Measurements from ENCODE around the gene LYSMD1.

LYSMD1 gene

GRCh38 chr1:151184211-151184610 lies 18.5 kb upstream of the LYSMD1 start:
- Histone ChIP-seq H4K8ac (ENCODE audit: low read depth, low read length) (no peak overlapping the region), H3K4me3 (ENCODE audit: low read length in 2 of 2) (no peak overlapping the region), H2BK15ac (ENCODE audit: low read length) (no peak overlapping the region), H3K14ac (ENCODE audit: low read length) (no peak overlapping the region), H3K36me3 (replicated peaks in 1 of 2; ENCODE audit: control insufficient read depth in 2 of 2, insufficient read depth in 2 of 2, low read length in 2 of 2) (peaks cover 27 to 76% of the 10 kb centered on the region in 2 donors), H3K27me3 (ENCODE audit: control insufficient read depth in 3 of 3, insufficient read depth in 3 of 3, low read depth in 1 of 3, low read length in 3 of 3) (no peaks in the 10 kb centered on the region), H3K18ac (ENCODE audit: low read length) (no peak overlapping the region), H2AFZ (ENCODE audit: low read length) (no peak overlapping the region), H2BK12ac (ENCODE audit: low read length) (no peak overlapping the region), H2AK5ac (ENCODE audit: low read depth, low read length) (no peak overlapping the region), H3K4ac (ENCODE audit: low read length) (no peak overlapping the region), H3K23ac (ENCODE audit: low read depth, low read length, poor library complexity) (no peak overlapping the region), H2BK5ac (ENCODE audit: low read length) (no peak overlapping the region), H3K4me1 (ENCODE audit: control insufficient read depth in 2 of 2, insufficient read depth in 1 of 2, low read depth in 1 of 2, low read length in 2 of 2) (peaks cover 0 to 5% of the 10 kb centered on the region in 2 donors), H3K4me2 (ENCODE audit: insufficient read depth, low read length, poor library complexity, severe bottlenecking) (no peak overlapping the region), H2BK120ac (ENCODE audit: low read depth, low read length) (no peak overlapping the region), H3K9me3 (replicated peaks in 1 of 2; ENCODE audit: control insufficient read depth in 2 of 2, insufficient read depth in 1 of 2, low read depth in 1 of 2, low read length in 2 of 2) (no peaks in the 10 kb centered on the region), H3K9ac (ENCODE audit: low read depth, low read length, poor library complexity) (no peak overlapping the region), H3K27ac (replicated peaks; ENCODE audit: low read length) (no peak overlapping the region), H4K91ac (ENCODE audit: low read depth, low read length, poor library complexity) (no peak overlapping the region), H3K79me1 (ENCODE audit: low read depth, low read length) (no peaks in the 10 kb centered on the region)
- DNase-seq (ENCODE audit: low spot score): no peak
- WGBS, 2 donors (ENCODE audit: extremely low coverage in 2 of 2, insufficient read length in 2 of 2, insufficient replicate concordance in 1 of 2): no CpG with 5 or more reads among the region's 10 CpGs

GRCh38 chr1:151176514-151177045 lies 10.9 kb upstream of the LYSMD1 start:
- H2AFZ ChIP-seq (ENCODE audit: low read length): no peak overlapping the region
- no peak overlapping the region for H2BK12ac ChIP-seq (ENCODE audit: low read length)
- H3K36me3 ChIP-seq (replicated peaks in 1 of 2; ENCODE audit: control insufficient read depth in 2 of 2, insufficient read depth in 2 of 2, low read length in 2 of 2): peaks cover 37 to 80% of the 10 kb centered on the region in 2 donors
- no peak overlapping the region for H4K8ac ChIP-seq (ENCODE audit: low read depth, low read length)
- H2AK5ac ChIP-seq (ENCODE audit: low read depth, low read length): no peak overlapping the region
- H3K18ac ChIP-seq (ENCODE audit: low read length): no peak overlapping the region
- no peaks in the 10 kb centered on the region for H3K27me3 ChIP-seq (ENCODE audit: control insufficient read depth in 3 of 3, insufficient read depth in 3 of 3, low read depth in 1 of 3, low read length in 3 of 3)
- H2BK15ac ChIP-seq (ENCODE audit: low read length): no peak overlapping the region
- H3K9ac ChIP-seq (ENCODE audit: low read depth, low read length, poor library complexity): no peak overlapping the region
- WGBS, 2 donors (ENCODE audit: extremely low coverage in 2 of 2, insufficient read length in 2 of 2, insufficient replicate concordance in 1 of 2): no CpG with 5 or more reads among the region's 17 CpGs
- H4K91ac ChIP-seq (ENCODE audit: low read depth, low read length, poor library complexity): no peak overlapping the region
- no peak overlapping the region for H3K14ac ChIP-seq (ENCODE audit: low read length)
- no peak overlapping the region for H2BK120ac ChIP-seq (ENCODE audit: low read depth, low read length)
- no peak overlapping the region for H2BK5ac ChIP-seq (ENCODE audit: low read length)
- H3K4me2 ChIP-seq (ENCODE audit: insufficient read depth, low read length, poor library complexity, severe bottlenecking): no peak overlapping the region
- no peak overlapping the region for H3K4ac ChIP-seq (ENCODE audit: low read length)
- H3K4me1 ChIP-seq (ENCODE audit: control insufficient read depth in 2 of 2, insufficient read depth in 1 of 2, low read depth in 1 of 2, low read length in 2 of 2): no peaks in the 10 kb centered on the region
- no peak for DNase-seq (ENCODE audit: low spot score)
- H3K23ac ChIP-seq (ENCODE audit: low read depth, low read length, poor library complexity): no peak overlapping the region
- no peak overlapping the region for H3K4me3 ChIP-seq (ENCODE audit: low read length in 2 of 2)
- no peaks in the 10 kb centered on the region for H3K9me3 ChIP-seq (replicated peaks in 1 of 2; ENCODE audit: control insufficient read depth in 2 of 2, insufficient read depth in 1 of 2, low read depth in 1 of 2, low read length in 2 of 2)
- no peaks in the 10 kb centered on the region for H3K79me1 ChIP-seq (ENCODE audit: low read depth, low read length)
- H3K27ac ChIP-seq (replicated peaks; ENCODE audit: low read length): no peak overlapping the region

GRCh38 chr1:151175863-151176262 lies 10.2 kb upstream of the LYSMD1 start, which contains the start of gene TMOD4:
Gene TMOD4, minus strand, starts transcription at chr1:151175981. Its CDS starts 1,106 bp downstream, at chr1:151174875.
- Histone ChIP-seq H2BK15ac (ENCODE audit: low read length) (no peak within 1 kb of the TSS), H3K9me3 (replicated peaks in 1 of 2; ENCODE audit: control insufficient read depth in 2 of 2, insufficient read depth in 1 of 2, low read depth in 1 of 2, low read length in 2 of 2) (no peaks in the 10 kb centered on the region), H3K4me2 (ENCODE audit: insufficient read depth, low read length, poor library complexity, severe bottlenecking) (no peak within 1 kb of the TSS), H3K36me3 (replicated peaks in 1 of 2; ENCODE audit: control insufficient read depth in 2 of 2, insufficient read depth in 2 of 2, low read length in 2 of 2) (peaks cover 36 to 80% of the 10 kb centered on the region in 2 donors), H3K4me3 (ENCODE audit: low read length in 2 of 2) (no peak within 1 kb of the TSS), H4K8ac (ENCODE audit: low read depth, low read length) (no peak within 1 kb of the TSS), H2BK12ac (ENCODE audit: low read length) (no peak within 1 kb of the TSS), H2AFZ (ENCODE audit: low read length) (no peak within 1 kb of the TSS), H3K18ac (ENCODE audit: low read length) (no peak within 1 kb of the TSS), H3K9ac (ENCODE audit: low read depth, low read length, poor library complexity) (no peak within 1 kb of the TSS), H3K4ac (ENCODE audit: low read length) (no peak within 1 kb of the TSS), H3K14ac (ENCODE audit: low read length) (no peak within 1 kb of the TSS), H3K79me1 (ENCODE audit: low read depth, low read length) (no peaks in the 10 kb centered on the region), H4K91ac (ENCODE audit: low read depth, low read length, poor library complexity) (no peak within 1 kb of the TSS), H3K27ac (replicated peaks; ENCODE audit: low read length) (no peak within 1 kb of the TSS), H2BK120ac (ENCODE audit: low read depth, low read length) (no peak within 1 kb of the TSS), H2AK5ac (ENCODE audit: low read depth, low read length) (no peak within 1 kb of the TSS), H3K27me3 (ENCODE audit: control insufficient read depth in 3 of 3, insufficient read depth in 3 of 3, low read depth in 1 of 3, low read length in 3 of 3) (no peaks in the 10 kb centered on the region), H2BK5ac (ENCODE audit: low read length) (no peak within 1 kb of the TSS), H3K4me1 (ENCODE audit: control insufficient read depth in 2 of 2, insufficient read depth in 1 of 2, low read depth in 1 of 2, low read length in 2 of 2) (no peaks in the 10 kb centered on the region), H3K23ac (ENCODE audit: low read depth, low read length, poor library complexity) (no peak within 1 kb of the TSS)
- no CpG with 5 or more reads among the region's 4 CpGs for WGBS, 2 donors (ENCODE audit: extremely low coverage in 2 of 2, insufficient read length in 2 of 2, insufficient replicate concordance in 1 of 2)
- no peak for DNase-seq (ENCODE audit: low spot score)

GRCh38 chr1:151175041-151175741 lies 9.5 kb upstream of the LYSMD1 start:
- no peak overlapping the region for H3K23ac ChIP-seq (ENCODE audit: low read depth, low read length, poor library complexity)
- DNase-seq (ENCODE audit: low spot score): no peak
- no peak overlapping the region for H3K9ac ChIP-seq (ENCODE audit: low read depth, low read length, poor library complexity)
- H3K36me3 ChIP-seq (replicated peaks in 1 of 2; ENCODE audit: control insufficient read depth in 2 of 2, insufficient read depth in 2 of 2, low read length in 2 of 2): peaks cover 38 to 80% of the 10 kb centered on the region in 2 donors
- H2BK15ac ChIP-seq (ENCODE audit: low read length): no peak overlapping the region
- no peak overlapping the region for H3K4ac ChIP-seq (ENCODE audit: low read length)
- no peak overlapping the region for H3K4me3 ChIP-seq (ENCODE audit: low read length in 2 of 2)
- no CpG with 5 or more reads among the region's 6 CpGs for whole genome bisulfite sequencing, 2 donors (ENCODE audit: extremely low coverage in 2 of 2, insufficient read length in 2 of 2, insufficient replicate concordance in 1 of 2)
- H4K91ac ChIP-seq (ENCODE audit: low read depth, low read length, poor library complexity): no peak overlapping the region
- no peak overlapping the region for H3K4me2 ChIP-seq (ENCODE audit: insufficient read depth, low read length, poor library complexity, severe bottlenecking)
- H2BK12ac ChIP-seq (ENCODE audit: low read length): no peak overlapping the region
- no peak overlapping the region for H2AK5ac ChIP-seq (ENCODE audit: low read depth, low read length)
- no peak overlapping the region for H4K8ac ChIP-seq (ENCODE audit: low read depth, low read length)
- no peak overlapping the region for H3K27ac ChIP-seq (replicated peaks; ENCODE audit: low read length)
- H2AFZ ChIP-seq (ENCODE audit: low read length): no peak overlapping the region
- no peak overlapping the region for H2BK5ac ChIP-seq (ENCODE audit: low read length)
- H3K9me3 ChIP-seq (replicated peaks in 1 of 2; ENCODE audit: control insufficient read depth in 2 of 2, insufficient read depth in 1 of 2, low read depth in 1 of 2, low read length in 2 of 2): no peaks in the 10 kb centered on the region
- H2BK120ac ChIP-seq (ENCODE audit: low read depth, low read length): no peak overlapping the region
- no peaks in the 10 kb centered on the region for H3K79me1 ChIP-seq (ENCODE audit: low read depth, low read length)
- H3K18ac ChIP-seq (ENCODE audit: low read length): no peak overlapping the region
- H3K4me1 ChIP-seq (ENCODE audit: control insufficient read depth in 2 of 2, insufficient read depth in 1 of 2, low read depth in 1 of 2, low read length in 2 of 2): no peaks in the 10 kb centered on the region
- no peaks in the 10 kb centered on the region for H3K27me3 ChIP-seq (ENCODE audit: control insufficient read depth in 3 of 3, insufficient read depth in 3 of 3, low read depth in 1 of 3, low read length in 3 of 3)
- no peak overlapping the region for H3K14ac ChIP-seq (ENCODE audit: low read length)

Measured in neuronal stem cell (in vitro differentiated cells).